Non-pigmented ciliary epithelial cell (primary cell): ENCODE measurements around the gene SEC31B.

Experiments used
- DNase-seq: peaks from one replicate; pipeline ENCODE4 v3.0.0-alpha.2; 2010; ENCODE audit warnings: low read depth

Gene SEC31B

GRCh38 chr10:100446130-100446761, 73.4 kb downstream of the SEC31B start:
- DNase-seq = no peak

GRCh38 chr10:100442548-100442947, 77.1 kb downstream of the SEC31B start:
- DNase-seq = no peak

GRCh38 chr10:100438674-100439315, 80.9 kb downstream of the SEC31B start:
- no peak for DNase-seq
